Glutamatergic neuron (in vitro differentiated cells): ENCODE measurements around the gene SMIM20. TPM values are rescaled to one million over a fixed set of nuclear protein-coding genes. Genes with fewer than 3 reads are reported as not detected.
A peak's percentile ranks its signal among the peaks of the same experiment; 100 is the strongest.

ENCODE experiments used
- DNase-seq: peaks from one replicate; pipeline ENCODE4 v3.0.0; 2022
- H3K27ac Mint-ChIP-seq: one replicate; pipeline ENCODE4 v1.8.0; 2020; ENCODE audit warnings: mild to moderate bottlenecking, mixed read lengths, inconsistent platforms; ENCODE audit not compliant: unreplicated experiment
- H3K27me3 Mint-ChIP-seq: one replicate; pipeline ENCODE4 v1.8.0; 2020; ENCODE audit warnings: mild to moderate bottlenecking, moderate library complexity, mixed read lengths, inconsistent platforms; ENCODE audit not compliant: unreplicated experiment
- H3K36me3 Mint-ChIP-seq: one replicate; pipeline ENCODE4 v1.8.0; 2020; ENCODE audit warnings: mild to moderate bottlenecking, mixed read lengths, inconsistent platforms; ENCODE audit not compliant: unreplicated experiment
- H3K4me1 Mint-ChIP-seq: one replicate; pipeline ENCODE4 v1.8.0; 2020; ENCODE audit warnings: mild to moderate bottlenecking, low read depth, mixed read lengths, inconsistent platforms; ENCODE audit not compliant: unreplicated experiment
- H3K4me3 Mint-ChIP-seq: one replicate; pipeline ENCODE4 v1.8.0; 2020; ENCODE audit warnings: mild to moderate bottlenecking, mixed read lengths, inconsistent platforms; ENCODE audit not compliant: unreplicated experiment
- H3K9me3 Mint-ChIP-seq: one replicate; pipeline ENCODE4 v1.8.0; 2020; ENCODE audit warnings: mild to moderate bottlenecking, moderate library complexity, mixed read lengths, inconsistent platforms; ENCODE audit not compliant: unreplicated experiment
- CTCF ChIP-seq: fragments of 200-600 bp; sonication (generic); IDR thresholded peaks from one replicate; pipeline ENCODE4 v1.5.0; 2021; ENCODE audit not compliant: partially characterized antibody, unreplicated experiment
- total RNA-seq: library from RNA; stranded (reverse); fragmentation: NEBNext Ultra II Directional; extraction: Animal tissue kit (Norgen Biotek cat#: 25700); gene quantifications from one replicate; pipeline ENCODE4 v1.2.1, GENCODE V29; 2021; ENCODE audit not compliant: unreplicated experiment

The SMIM20 gene
- total RNA-seq, 1 donor from 2014 or later, result 19.6 TPM

DNA sequence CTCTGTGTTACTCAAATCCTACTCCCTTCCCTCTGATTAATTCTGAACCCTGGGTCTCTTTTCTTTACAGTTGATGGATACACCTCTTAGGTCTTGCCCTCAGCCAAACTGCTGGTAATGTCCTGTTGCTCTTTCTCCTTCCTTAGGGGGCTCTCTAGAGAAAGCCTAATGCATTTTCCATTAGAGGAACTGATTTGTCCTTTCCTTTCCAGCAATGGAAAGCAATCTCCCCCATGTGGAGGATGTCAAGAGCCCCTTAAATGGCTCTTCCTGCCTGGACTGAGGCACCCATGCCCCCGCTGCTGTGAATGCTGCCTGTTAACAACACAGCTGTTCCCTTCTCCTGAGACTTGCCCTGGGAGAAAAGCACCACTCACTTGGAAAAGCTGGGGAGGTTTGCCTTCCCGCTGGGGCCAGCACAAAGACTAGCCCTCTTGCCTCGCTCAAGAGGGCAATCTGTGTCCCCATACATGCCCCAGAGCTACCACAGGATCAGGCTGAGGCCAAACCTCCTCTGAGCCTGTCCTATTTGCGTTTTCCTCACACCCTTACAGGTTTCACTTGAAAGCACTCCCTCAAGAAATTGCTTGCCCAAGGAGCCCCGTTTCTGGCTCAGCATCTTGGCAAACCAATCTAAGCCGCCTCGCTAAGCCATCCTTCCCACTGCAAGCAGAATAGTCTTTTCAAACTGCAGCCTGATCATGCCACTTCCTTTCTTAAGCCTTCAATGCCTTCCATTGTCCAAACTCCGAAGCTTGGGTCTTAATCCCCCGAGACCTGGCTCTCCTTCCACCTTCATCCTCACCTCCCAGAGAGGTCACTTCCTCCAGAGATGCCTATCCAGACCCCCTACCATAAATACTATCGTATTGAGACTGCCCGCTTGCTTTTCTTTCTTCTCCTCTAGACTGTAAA lies 23.2 kb upstream of the SMIM20 start:
- peak; percentile 38 for DNase-seq
- Mint-ChIP-seq H3K27ac (peak overlapping the region; percentile 78), H3K27me3 (peaks cover 4% of the 10 kb centered on the region), H3K4me1 (peaks cover 15% of the 10 kb centered on the region), H3K4me3 (peak overlapping the region; percentile 28), H3K9me3 (no peaks in the 10 kb centered on the region), H3K36me3 (no peaks in the 10 kb centered on the region)
- TF ChIP-seq CTCF, result no peak

- Mint-ChIP-seq H3K4me1 (peaks cover 15% of the 10 kb centered on the region), H3K27me3 (peaks cover 4% of the 10 kb centered on the region), H3K9me3 (no peaks in the 10 kb centered on the region), H3K36me3 (no peaks in the 10 kb centered on the region), H3K27ac (no peak overlapping the region), H3K4me3 (no peak overlapping the region)
- no peak for TF ChIP-seq CTCF
- no peak for DNase-seq
These were observed 21.2 kb upstream of the SMIM20 start for GRCh38 chr4:25892796-25893195.

- TF ChIP-seq CTCF, result no peak
- Mint-ChIP-seq H3K9me3 (no peaks in the 10 kb centered on the region), H3K27ac (no peak overlapping the region), H3K4me3 (no peak overlapping the region), H3K27me3 (no peaks in the 10 kb centered on the region), H3K4me1 (no peaks in the 10 kb centered on the region), H3K36me3 (no peaks in the 10 kb centered on the region)
- no peak for DNase-seq
These were observed 17.1 kb upstream of the SMIM20 start for GRCh38 chr4:25896776-25897539.

DNA sequence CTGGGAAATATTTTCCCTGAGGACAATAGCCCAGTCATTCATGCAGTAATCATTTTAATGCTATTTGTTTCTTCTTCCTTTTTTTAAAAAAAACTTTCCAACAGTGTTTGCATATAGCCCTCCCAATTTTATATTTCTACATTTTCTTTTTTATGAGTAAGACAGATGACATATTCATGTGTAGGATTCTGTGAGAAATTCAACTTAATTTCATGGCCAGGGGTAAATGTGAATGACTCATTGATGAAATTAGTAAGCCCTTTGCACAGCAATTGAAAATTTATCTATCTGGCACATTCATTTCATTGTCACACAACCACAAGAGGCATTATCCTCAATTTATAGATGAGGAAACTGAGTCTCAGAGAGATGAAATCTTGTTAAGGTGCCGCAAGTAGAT lies 13.7 kb upstream of the SMIM20 start:
- Mint-ChIP-seq H3K4me3 (no peak overlapping the region), H3K27ac (no peak overlapping the region), H3K27me3 (peaks cover 6% of the 10 kb centered on the region), H3K9me3 (no peaks in the 10 kb centered on the region), H3K36me3 (no peaks in the 10 kb centered on the region), H3K4me1 (no peaks in the 10 kb centered on the region)
- DNase-seq, result no peak
- no peak for TF ChIP-seq CTCF
